Stomach (tissue), 4 donors: ENCODE data around the gene ACP1.

Experiments
- EP300 ChIP-seq: sonication (generic); formaldehyde crosslinking; IDR thresholded peaks from one replicate; pipeline ENCODE4 v1.6.1; 2017; ENCODE audit warnings: antibody characterized with exemption
- POLR2A ChIP-seq, 4 donors: fragments of 450-650 bp; IDR thresholded peaks; one replicate each; pipeline ENCODE4 v1.6.1; 2016; ENCODE audit warnings: antibody characterized with exemption in 4 of 4, control low read depth in 2 of 4, mild to moderate bottlenecking in 1 of 4, moderate library complexity in 1 of 4
- POLR2AphosphoS5 ChIP-seq, 3 donors: sonication (generic); formaldehyde crosslinking; IDR thresholded peaks; one replicate each; pipeline ENCODE4 v1.6.1; 2016; ENCODE audit warnings: antibody characterized with exemption in 3 of 3
- TF ChIP-seq, protein P1 (sequence below), 7 experiments: fragments of 450-650 bp in 4 of 7; fragments of 200-600 bp in 3 of 7; sonication (generic) in 3 of 7; IDR thresholded peaks; one replicate each; pipeline ENCODE4 v1.5.1; 2016 to 2019; ENCODE audit warnings: antibody characterized with exemption in 7 of 7, control low read depth in 2 of 7, mild to moderate bottlenecking in 1 of 7

DNA sequence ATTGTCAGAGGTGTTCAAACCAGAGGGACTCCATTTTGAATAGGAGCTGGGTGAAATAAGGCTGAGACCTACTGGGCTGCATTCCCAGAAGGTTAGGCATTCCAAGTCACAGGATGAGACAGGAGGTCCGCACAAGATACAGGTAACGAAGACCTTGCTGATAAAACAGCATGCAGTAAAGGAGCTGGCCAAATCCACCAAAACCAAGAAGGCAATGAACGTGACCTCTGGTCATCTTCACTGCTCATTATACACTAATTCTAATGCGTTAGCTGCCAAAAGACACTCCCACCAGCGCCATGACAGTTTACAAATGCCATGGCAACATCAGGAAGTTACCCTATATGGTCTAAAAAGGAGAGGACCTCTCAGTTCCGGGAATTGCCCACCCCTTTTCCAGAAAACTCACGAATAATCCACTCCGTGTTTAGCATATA lies 11.5 kb upstream of the ACP1 start:
- TF ChIP-seq, protein P1, sequence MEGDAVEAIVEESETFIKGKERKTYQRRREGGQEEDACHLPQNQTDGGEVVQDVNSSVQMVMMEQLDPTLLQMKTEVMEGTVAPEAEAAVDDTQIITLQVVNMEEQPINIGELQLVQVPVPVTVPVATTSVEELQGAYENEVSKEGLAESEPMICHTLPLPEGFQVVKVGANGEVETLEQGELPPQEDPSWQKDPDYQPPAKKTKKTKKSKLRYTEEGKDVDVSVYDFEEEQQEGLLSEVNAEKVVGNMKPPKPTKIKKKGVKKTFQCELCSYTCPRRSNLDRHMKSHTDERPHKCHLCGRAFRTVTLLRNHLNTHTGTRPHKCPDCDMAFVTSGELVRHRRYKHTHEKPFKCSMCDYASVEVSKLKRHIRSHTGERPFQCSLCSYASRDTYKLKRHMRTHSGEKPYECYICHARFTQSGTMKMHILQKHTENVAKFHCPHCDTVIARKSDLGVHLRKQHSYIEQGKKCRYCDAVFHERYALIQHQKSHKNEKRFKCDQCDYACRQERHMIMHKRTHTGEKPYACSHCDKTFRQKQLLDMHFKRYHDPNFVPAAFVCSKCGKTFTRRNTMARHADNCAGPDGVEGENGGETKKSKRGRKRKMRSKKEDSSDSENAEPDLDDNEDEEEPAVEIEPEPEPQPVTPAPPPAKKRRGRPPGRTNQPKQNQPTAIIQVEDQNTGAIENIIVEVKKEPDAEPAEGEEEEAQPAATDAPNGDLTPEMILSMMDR (IDR thresholded peaks at IDR 0.05) = no peak
- no peak for TF ChIP-seq POLR2A (IDR thresholded peaks at IDR 0.05)
- no peak for TF ChIP-seq POLR2AphosphoS5 (IDR thresholded peaks at IDR 0.05)
- TF ChIP-seq EP300 = no peak
